GM19239 (cell line): ENCODE measurements around the gene PDE6B.

ENCODE experiments used
- DNase-seq: peaks from one replicate; pipeline ENCODE4 v3.0.0; 2011; ENCODE audit warnings: low spot score; ENCODE audit not compliant: insufficient read length
- FAIRE-seq: peaks from 2 replicates; lab custom pipeline; 2011; peaks lifted over from hg19 to GRCh38; lab: Jason Lieb, UNC

The PDE6B gene

GRCh38 chr4:600166-600565, 25.2 kb upstream of the PDE6B start:
- no peak for FAIRE-seq
- no peak for DNase-seq

DNA sequence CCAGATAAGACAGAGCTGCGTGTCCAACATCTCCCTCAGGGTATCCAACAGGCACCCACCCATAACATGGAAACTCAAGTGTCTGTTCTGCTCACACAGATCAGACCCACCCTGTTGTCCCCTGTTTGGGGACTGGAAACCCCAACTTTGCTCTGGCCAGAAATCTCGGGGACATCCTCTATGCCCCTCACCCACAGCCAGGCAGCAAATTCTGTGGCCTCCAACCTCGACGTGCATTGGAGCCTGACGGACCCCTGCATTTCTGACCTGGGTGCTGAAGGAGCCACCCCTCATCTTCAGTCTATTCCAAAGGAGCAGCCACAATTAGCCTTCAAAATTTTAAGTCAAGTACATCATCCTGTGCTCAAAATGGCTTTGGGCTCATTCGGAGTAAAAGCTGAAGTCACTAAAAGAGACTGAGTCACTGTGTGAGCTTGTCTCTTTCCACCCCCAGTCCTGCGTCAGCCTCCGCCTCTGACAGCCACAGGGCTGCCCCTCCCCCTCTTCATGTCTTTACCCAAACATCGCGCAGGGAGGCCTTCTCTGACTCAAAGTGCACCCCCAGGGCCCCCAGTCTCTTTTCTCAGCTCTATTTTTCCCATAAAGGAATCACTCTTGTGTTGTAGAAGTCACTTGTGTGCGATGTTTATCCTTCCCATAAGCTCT, 24.4 kb upstream of the PDE6B start:
- no peak for FAIRE-seq
- DNase-seq: no peak

GRCh38 chr4:601612-602558, 23.5 kb upstream of the PDE6B start:
- FAIRE-seq (no peak), DNase-seq (no peak)

DNA sequence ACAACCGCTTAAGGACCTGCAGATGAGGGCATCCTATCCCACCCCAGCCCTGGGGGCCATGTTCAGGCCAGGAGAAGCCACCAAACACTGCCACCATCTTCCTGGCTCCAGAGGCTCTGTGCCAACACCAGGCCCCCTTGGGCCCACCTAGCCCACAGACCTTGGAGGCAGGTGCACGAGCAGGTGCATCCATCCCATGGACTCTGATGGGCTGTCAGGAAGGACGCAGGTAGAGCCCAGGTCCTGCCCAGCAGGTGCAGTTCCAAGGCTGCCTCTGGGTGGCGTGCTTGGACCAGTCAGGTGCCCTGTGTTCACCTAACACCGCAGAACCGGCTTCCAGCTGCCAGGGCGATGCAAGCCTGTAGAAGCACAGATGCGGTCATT, 22.8 kb upstream of the PDE6B start:
- FAIRE-seq (no peak), DNase-seq (no peak)

DNA sequence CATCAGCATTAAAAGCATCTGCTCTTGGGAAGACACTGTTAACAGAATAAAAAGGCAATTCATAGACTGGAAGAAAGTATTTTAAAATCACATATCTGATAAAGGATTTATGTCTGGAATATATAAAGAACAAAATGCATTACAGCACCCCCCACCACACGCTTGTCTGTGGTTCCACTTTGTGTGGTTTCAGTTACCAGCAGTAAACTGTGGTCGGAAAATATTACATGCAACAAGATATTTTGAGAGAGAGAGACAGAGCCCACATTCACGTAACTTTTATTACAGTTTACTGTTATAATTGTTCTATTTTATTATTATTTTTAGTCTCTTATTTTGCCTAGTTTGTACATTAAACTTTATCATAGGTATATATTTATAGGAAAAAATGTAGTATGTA, 21.2 kb upstream of the PDE6B start:
- FAIRE-seq (no peak), DNase-seq (no peak)

DNA sequence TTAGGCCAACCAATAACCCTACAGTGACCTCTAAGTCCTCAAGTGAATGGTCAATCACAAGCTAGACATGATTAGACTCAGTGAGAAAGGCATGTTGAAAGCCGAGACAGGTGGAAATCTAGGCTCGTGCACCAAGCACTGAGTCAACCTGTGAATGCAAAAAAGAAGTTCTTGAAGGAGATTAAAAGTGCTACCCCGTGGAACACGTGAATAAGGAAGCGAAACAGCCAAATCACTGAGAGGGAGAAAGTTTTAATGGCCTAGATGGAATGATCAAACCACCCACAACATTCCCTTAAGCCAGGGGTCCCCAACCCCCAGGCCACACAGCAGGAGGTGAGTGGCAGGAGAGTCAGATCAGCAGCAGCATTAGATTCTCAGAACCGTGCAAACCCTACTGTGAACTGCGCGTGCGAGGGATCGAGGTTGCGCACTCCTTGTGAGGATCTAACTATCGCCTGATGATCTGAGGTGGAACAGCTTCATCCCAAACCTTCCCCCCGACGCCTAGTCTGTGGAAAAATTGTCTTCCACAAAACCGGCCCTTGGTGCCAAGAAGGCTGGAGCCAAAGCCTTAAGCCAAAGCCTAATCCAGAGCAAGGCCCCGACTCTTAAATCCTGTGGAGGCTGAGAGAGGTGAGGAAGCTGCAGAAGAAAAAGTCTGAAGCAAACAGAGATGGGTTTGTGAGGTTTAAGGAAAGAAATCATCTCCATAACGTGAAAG, 19.5 kb upstream of the PDE6B start:
- DNase-seq: no peak
- no peak for FAIRE-seq

- DNase-seq (no peak), FAIRE-seq (no peak)
Observed at GRCh38 chr4:608236-608635, 17.1 kb upstream of the PDE6B start.

GRCh38 chr4:609400-610050, 15.8 kb upstream of the PDE6B start:
- no peak for DNase-seq

GRCh38 chr4:610411-611261, 14.7 kb upstream of the PDE6B start:
- FAIRE-seq: no peak
- DNase-seq: no peak

More at GRCh38 chr4:609400-610050, 15.8 kb upstream of the PDE6B start:
- FAIRE-seq: no peak

DNA sequence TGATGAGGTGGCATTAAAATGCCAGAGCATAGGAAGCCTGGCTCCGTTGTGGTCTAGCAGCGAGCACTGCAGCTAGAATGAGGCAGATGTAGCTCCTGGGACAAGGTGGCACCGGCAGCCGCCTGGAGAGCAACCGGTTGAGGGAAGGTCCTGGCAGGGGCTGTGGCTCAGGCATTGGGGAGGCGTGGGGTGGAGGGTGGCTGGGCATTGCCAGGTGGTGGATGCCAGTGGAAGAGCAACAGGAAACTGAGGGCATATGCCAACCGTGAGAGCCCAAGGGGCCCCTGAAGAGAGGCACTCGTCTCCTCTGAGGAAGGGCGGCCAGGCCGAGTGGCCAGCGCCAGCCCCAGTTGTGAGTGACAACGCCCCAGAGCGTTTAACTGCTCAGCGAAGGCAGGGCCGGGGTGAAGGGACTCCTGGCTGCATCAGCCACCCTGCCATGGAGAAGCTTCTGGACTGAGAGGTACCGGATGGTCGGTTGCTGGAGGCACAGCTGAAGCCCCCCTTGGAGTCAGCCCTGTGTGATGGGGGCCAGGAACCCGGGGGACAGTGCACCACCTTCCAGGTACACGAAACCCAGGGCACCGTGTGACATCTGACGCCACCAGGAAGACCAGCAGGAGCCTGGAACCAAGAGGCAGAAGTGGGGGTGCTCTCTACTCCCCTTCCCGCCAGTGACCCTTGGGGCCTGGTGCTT, 13.2 kb upstream of the PDE6B start:
- DNase-seq: no peak
- no peak for FAIRE-seq

DNA sequence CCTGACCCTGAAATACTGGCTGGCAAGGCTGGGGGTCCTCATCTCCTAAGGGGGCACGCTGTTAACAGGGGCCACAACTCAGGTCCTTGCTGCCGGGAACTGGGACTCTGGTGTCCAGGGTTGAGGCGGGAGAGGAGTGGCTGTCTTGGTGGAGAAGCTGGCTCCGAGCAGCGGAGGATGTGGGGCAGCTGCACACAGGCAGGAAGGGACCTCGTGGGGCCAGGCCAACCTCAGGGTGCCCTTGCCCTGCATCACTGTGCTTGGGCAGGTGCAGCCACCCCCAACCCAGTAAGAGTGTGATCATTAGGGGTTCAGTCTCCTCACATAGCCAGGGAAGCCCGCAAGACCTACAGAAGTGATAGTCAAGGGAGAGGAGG, 12.6 kb upstream of the PDE6B start:
- no peak for FAIRE-seq
- no peak for DNase-seq

GRCh38 chr4:613126-613525, 12.2 kb upstream of the PDE6B start:
- no peak for DNase-seq
- FAIRE-seq: no peak

- no peak for DNase-seq
- no peak for FAIRE-seq
Observed at GRCh38 chr4:616091-616490, 9.3 kb upstream of the PDE6B start.

GRCh38 chr4:616911-617643, 8.3 kb upstream of the PDE6B start:
- FAIRE-seq (no peak), DNase-seq (no peak)

DNA sequence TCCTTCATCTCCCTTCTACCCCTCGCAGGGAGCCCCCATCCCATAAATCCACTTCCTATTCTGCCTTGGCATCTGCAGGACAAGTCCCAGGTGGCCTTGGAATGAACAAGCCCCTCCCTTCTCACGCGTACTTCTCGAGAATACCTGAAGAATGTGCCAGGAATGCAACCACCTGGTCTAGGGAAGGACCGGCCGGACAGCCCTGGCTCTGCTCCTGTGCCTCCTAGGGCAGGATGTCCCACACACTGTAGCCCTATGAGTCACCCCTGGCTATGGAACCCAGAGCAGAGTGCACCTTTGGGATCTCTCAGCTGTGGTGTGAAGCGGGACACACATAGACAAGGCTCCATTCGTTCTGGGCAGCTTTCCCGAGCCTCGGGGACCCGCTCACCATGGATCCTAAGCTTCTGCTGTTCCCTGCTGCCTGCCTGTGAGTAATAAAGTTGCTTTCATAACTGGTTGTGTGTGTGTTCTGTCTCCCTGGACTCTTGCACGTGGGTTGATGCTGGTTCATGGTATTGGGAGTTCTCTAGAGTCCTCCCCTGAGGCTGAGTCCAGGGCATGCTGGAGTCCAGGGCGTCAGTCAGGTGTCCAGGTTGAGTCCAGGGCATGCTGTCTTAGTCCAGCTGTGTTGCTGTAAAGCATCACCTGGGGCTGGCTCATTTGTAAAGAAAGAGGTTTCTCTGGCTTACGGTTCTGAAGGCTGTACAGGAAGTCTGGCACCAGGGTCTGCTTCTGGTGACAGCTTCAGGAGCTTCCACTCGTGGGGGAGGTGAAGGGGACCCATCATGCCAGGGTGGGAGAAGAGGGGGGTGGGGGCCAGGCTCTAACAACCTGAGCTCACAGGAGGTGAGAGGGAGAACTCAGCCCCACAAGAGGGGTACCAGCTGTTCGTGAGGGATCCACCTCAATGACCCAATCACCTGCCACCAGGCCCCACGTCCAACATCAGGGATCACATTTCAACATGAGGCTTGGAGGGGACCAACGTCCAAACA, 7.4 kb upstream of the PDE6B start:
- no peak for DNase-seq
- no peak for FAIRE-seq

DNA sequence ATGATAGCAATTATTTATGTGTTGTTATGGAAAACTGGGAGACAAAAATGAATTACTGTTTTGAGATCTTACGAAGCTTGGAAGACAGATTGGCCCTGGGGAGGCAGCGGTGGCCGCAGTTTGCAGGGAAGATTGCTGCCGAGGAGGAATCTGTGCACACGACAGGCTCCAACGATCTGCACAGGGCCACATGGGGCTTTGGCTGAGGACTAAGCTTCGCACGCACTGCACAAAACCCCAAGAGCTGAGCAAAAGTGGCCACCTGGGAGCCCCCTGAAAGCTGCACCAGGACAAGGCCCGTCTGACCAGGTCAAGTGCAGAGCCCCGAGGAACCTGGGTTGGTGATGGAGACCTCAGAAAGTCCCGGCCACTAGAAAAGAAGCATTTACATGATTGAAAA, 5.2 kb upstream of the PDE6B start:
- DNase-seq (no peak), FAIRE-seq (no peak)

DNA sequence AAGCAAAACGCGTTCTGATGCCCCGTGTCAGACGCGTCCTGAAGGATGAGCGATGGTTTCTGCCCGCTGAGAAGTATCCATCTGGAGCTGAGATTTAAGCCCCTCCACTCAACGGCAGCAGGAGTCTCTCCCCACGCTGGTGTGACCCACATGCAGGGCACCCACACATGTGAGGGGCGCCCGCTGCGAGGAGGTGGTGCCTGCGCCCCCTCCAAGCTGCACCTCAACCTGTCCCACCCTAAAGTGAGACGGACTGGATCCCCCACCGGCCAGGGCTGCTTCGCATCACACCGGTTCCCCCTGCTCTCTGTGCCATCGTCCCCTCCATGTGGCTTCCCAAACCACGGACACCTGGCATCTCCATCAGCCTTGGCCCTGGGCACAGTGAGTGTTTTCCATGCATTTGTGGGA, 4.5 kb upstream of the PDE6B start:
- no peak for FAIRE-seq

More for the DNA sequence above, 4.5 kb upstream of the PDE6B start:
- no peak for DNase-seq
